Skeletal muscle satellite cell (primary cell): ENCODE measurements around the gene LIF.
A peak's percentile ranks its signal among the peaks of the same experiment; 100 is the strongest.
"Not testable (repeated sequence)": the region's sequence is repeated elsewhere in the genome, so short reads cannot be mapped to it uniquely, and the experiment has no call there.

ENCODE experiments used
- H3K27me3 ChIP-seq: 2 replicates; pipeline ENCODE4 v1.7.0; 2013; ENCODE audit warnings: low read length; ENCODE audit not compliant: control insufficient read depth, insufficient read depth
- H3K36me3 ChIP-seq: 2 replicates; pipeline ENCODE4 v1.7.0; 2013; ENCODE audit warnings: mild to moderate bottlenecking, control low read depth, low read length; ENCODE audit not compliant: insufficient read depth
- H3K4me1 ChIP-seq: 2 replicates; pipeline ENCODE4 v1.7.0; 2013; ENCODE audit warnings: low read length; ENCODE audit not compliant: control insufficient read depth, insufficient read depth
- H3K4me2 ChIP-seq: 2 replicates; pipeline ENCODE4 v1.7.0; 2013; ENCODE audit warnings: mild to moderate bottlenecking, low read length
- H3K4me3 ChIP-seq: 2 replicates; pipeline ENCODE4 v1.7.0; 2013; ENCODE audit warnings: low read length
- H3K9ac ChIP-seq: 2 replicates; pipeline ENCODE4 v1.7.0; 2013; ENCODE audit warnings: mild to moderate bottlenecking, low read depth, low read length, moderate library complexity
- H3K9me3 ChIP-seq: replicated peaks from 2 replicates; pipeline ENCODE4 v1.7.0; 2013; ENCODE audit warnings: mild to moderate bottlenecking, control low read depth, low read length

LIF gene

GRCh38 chr22:30238661-30239487 is 7.7 kb downstream of the LIF start:
- Histone ChIP-seq H3K27me3 (no peaks in the 10 kb centered on the region), H3K4me2 (no peak overlapping the region), H3K4me3 (no peak overlapping the region), H3K4me1 (peaks cover 83% of the 10 kb centered on the region), H3K9me3 (no peaks in the 10 kb centered on the region), H3K36me3 (peaks cover 29% of the 10 kb centered on the region), H3K9ac (peak overlapping the region; percentile 12)

GRCh38 chr22:30238136-30238535 is 8.4 kb downstream of the LIF start:
- H3K36me3 ChIP-seq, result peaks cover 22% of the 10 kb centered on the region
- H3K27me3 ChIP-seq, result no peaks in the 10 kb centered on the region
- H3K9me3 ChIP-seq, result no peaks in the 10 kb centered on the region
- H3K4me1 ChIP-seq, result peaks cover 76% of the 10 kb centered on the region
- H3K9ac ChIP-seq, result peak overlapping the region; percentile 12
- no peak overlapping the region for H3K4me2 ChIP-seq
- no peak overlapping the region for H3K4me3 ChIP-seq

- no peak overlapping the region for H3K4me2 ChIP-seq
- H3K4me1 ChIP-seq, result peaks cover 64% of the 10 kb centered on the region
- H3K9ac ChIP-seq, result peak overlapping the region; percentile 80
- peaks cover 13% of the 10 kb centered on the region for H3K36me3 ChIP-seq
- H3K9me3 ChIP-seq, result no peaks in the 10 kb centered on the region
- no peaks in the 10 kb centered on the region for H3K27me3 ChIP-seq
- no peak overlapping the region for H3K4me3 ChIP-seq
Measured at GRCh38 chr22:30236875-30237274, 9.7 kb downstream of the LIF start.

- peaks cover 53% of the 10 kb centered on the region for H3K4me1 ChIP-seq
- peak overlapping the region; percentile 80 for H3K9ac ChIP-seq
- H3K27me3 ChIP-seq, result no peaks in the 10 kb centered on the region
Measured at GRCh38 chr22:30235687-30236170, 10.8 kb downstream of the LIF start.

GRCh38 chr22:30234786-30235470 is 11.6 kb downstream of the LIF start:
- Histone ChIP-seq H3K4me2 (no peak overlapping the region), H3K27me3 (no peaks in the 10 kb centered on the region), H3K4me3 (no peak overlapping the region), H3K36me3 (no peaks in the 10 kb centered on the region), H3K4me1 (peaks cover 49% of the 10 kb centered on the region), H3K9ac (peak overlapping the region; percentile 61), H3K9me3 (no peaks in the 10 kb centered on the region)

More at GRCh38 chr22:30235687-30236170, 10.8 kb downstream of the LIF start:
- peak overlapping the region; percentile 37 for H3K4me2 ChIP-seq
- peaks cover 2% of the 10 kb centered on the region for H3K36me3 ChIP-seq
- H3K9me3 ChIP-seq, result no peaks in the 10 kb centered on the region
- H3K4me3 ChIP-seq, result no peak overlapping the region

- H3K4me3 ChIP-seq, H3K9me3 ChIP-seq, H3K9ac ChIP-seq, H3K27me3 ChIP-seq, H3K36me3 ChIP-seq, H3K4me2 ChIP-seq: not testable (repeated sequence)
- H3K4me1 ChIP-seq, result peaks cover 45% of the 10 kb centered on the region
Measured at GRCh38 chr22:30234325-30234724, 12.2 kb downstream of the LIF start.

- no peaks in the 10 kb centered on the region for H3K9me3 ChIP-seq
- no peaks in the 10 kb centered on the region for H3K27me3 ChIP-seq
- H3K4me3 ChIP-seq, result no peak overlapping the region
- H3K4me1 ChIP-seq, result peaks cover 42% of the 10 kb centered on the region
- no peak overlapping the region for H3K9ac ChIP-seq
- H3K4me2 ChIP-seq, result no peak overlapping the region
- no peaks in the 10 kb centered on the region for H3K36me3 ChIP-seq
Measured at GRCh38 chr22:30233582-30233981, 13.0 kb downstream of the LIF start.

- no peaks in the 10 kb centered on the region for H3K9me3 ChIP-seq
- no peak overlapping the region for H3K4me2 ChIP-seq
- no peak overlapping the region for H3K9ac ChIP-seq
- no peaks in the 10 kb centered on the region for H3K36me3 ChIP-seq
- no peak overlapping the region for H3K4me3 ChIP-seq
- H3K4me1 ChIP-seq, result peaks cover 36% of the 10 kb centered on the region
- H3K27me3 ChIP-seq, result no peaks in the 10 kb centered on the region
Measured at GRCh38 chr22:30232716-30233218, 13.8 kb downstream of the LIF start.

GRCh38 chr22:30230787-30231461 is 15.6 kb downstream of the LIF start:
- no peak overlapping the region for H3K4me2 ChIP-seq
- no peaks in the 10 kb centered on the region for H3K36me3 ChIP-seq

GRCh38 chr22:30230330-30230729 is 16.2 kb downstream of the LIF start:
- H3K36me3 ChIP-seq, result no peaks in the 10 kb centered on the region
- no peak overlapping the region for H3K4me3 ChIP-seq
- no peaks in the 10 kb centered on the region for H3K27me3 ChIP-seq
- peaks cover 15% of the 10 kb centered on the region for H3K4me1 ChIP-seq
- no peak overlapping the region for H3K9ac ChIP-seq
- H3K9me3 ChIP-seq, result no peaks in the 10 kb centered on the region
- no peak overlapping the region for H3K4me2 ChIP-seq

More at GRCh38 chr22:30230787-30231461, 15.6 kb downstream of the LIF start:
- no peaks in the 10 kb centered on the region for H3K27me3 ChIP-seq
- peaks cover 21% of the 10 kb centered on the region for H3K4me1 ChIP-seq
- H3K9ac ChIP-seq, result no peak overlapping the region
- no peaks in the 10 kb centered on the region for H3K9me3 ChIP-seq
- no peak overlapping the region for H3K4me3 ChIP-seq
